CD4-positive, alpha-beta T cell treated with Interleukin-21 for 1 hour (primary cell): ENCODE measurements around the gene TBX3.
A peak's percentile ranks its signal among the peaks of the same experiment; 100 is the strongest.

Experiments
- DNase-seq: peaks from one replicate; pipeline ENCODE4 v3.0.0-alpha.2; 2020

Gene TBX3

DNA sequence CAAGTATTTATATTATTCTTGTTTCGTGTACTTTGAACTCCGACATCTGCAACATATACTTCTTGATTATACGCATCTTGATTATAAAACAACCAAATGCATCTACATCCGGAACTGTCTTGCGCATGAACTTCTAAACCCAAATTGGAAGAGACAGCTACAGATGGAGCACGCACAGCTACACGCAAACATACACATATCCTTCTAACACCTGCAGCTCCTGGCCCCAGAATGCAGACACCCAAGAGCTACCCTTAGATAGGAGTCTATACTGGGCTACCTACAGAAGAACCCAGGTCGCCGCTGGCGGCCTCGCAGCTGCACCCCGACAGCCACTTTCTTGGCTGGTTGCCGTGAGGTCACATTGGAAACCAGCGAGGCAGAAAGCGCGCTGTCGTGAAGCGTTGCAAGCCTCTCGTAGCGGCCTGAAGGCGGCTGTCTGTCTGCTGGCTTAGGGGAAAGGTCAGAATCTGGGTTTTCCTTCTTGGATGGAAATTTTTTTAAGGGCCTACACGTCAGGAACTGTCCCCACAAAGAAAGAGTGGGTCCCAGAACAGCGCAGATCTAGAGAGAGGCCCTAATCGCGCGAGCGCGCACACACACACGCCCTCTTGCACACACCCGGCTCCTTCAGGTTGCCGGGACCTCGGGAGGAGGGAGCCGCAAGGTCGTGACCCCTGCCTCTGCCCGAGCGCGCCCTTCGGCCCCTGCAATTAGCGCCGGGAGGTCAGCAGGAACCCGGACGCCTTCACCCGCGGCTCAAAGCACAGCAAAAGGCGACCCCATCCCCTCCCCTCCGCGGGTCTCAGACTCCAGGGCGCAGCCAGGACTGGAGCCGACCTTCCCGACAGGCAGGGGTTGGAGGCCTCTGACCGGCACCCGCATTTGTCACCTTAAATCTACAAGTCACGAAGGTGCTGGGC is 17.0 kb downstream of the TBX3 start:
- DNase-seq = no peak

DNA sequence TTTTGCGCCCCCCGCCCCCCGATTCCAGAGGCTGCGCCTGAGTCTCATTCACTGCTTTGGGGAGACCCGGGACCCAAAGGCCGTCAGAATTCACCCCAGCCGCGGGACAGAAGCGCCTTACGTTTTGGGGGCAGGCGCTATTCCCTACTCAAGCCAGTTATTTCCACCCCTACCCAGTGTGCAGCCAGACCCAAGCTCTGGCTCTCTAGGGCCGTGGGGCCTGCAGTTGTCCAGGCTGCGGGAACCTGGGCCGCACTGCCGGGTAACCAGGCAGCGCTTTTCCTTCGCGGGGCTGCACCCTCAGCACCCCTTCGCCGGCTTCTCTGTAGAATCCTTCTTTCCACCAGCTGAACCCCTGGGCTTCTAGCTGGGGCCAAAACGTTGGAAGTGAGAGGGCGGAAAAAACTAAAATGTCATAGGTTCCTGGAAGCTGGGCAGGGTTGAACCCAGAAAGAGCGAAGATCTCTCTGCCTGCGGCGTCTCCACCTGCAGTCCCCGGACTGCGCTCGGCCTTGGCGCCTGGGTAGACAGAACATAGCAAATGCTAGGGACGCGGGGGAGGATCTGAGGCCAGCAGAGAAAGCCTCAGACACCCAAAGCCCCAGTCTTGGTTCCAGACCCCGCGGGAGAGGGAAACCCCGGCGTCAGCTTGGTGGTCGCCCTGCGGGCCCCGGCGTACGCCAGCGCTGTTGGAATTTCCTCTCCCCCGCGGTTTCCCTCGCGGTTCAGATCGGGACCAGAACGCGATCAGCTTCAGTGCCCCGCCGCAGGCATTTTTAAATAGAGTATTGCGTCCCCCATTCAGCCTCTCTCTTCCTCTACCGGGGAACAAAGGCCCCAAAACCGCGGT is 18.3 kb downstream of the TBX3 start:
- no peak for DNase-seq

DNA sequence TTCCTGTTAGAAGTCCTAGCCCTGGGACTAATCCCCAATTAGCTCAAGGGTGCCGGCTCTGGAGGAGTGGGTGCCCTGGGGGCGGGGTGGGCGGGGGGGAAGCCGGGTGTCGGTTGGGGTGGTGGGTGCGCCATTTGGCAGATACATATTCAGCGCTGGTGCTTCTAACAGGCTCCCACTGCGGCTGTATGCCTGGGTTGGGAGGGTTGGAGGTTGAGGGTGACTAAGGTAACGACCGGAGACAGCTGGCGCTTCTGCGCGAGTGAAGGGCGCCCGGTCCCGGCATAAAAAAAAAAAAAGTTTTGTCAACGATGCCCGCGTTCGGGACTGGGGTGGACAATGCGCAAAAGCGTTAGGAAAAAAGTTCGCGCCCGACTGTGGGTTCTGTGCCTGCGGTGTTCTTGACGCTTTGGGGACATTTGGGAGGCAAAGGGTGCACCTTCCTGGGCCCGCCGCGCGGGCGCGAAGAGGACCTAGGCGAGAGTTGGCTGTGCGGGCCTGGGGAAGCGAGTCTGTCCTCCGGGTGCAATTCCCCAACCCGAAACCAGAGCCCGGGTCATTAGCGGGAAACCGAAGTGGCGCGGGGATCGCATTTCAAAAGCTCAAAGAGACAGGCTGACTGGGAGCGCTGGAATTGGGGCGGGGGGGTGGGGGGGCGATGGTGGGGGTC is 19.2 kb downstream of the TBX3 start:
- DNase-seq = no peak

DNA sequence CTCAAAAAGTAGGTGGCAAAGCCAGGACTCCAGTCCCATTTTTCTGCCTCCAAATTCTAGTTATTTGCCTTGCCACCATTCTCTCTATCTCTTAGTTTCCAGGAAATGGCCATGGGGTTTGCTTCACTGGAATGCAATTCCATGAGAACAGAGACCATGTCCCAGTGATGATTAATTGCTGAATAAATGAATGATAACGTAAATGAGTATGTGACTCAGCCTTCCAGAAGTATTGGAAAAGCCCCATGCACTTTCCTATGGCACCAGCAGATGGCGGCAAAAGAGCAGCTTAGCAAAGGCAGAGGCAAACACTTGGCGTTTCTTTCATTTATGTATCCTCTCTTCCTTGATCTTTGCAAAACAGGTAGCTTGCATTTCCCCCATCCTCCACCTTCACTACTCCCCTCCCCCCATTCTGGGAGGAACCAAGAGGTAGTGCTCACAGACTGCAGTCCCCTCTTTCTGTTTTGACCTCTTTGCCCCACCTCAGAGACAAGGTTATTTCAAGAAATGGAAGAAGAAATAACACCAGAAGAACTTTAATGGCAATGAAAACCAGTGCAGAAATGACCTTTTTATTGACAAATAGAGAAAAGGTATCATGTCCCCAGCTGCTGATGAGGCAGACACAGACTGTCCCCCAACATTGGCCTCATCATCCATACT is 21.3 kb downstream of the TBX3 start:
- peak; percentile 57 for DNase-seq

DNA sequence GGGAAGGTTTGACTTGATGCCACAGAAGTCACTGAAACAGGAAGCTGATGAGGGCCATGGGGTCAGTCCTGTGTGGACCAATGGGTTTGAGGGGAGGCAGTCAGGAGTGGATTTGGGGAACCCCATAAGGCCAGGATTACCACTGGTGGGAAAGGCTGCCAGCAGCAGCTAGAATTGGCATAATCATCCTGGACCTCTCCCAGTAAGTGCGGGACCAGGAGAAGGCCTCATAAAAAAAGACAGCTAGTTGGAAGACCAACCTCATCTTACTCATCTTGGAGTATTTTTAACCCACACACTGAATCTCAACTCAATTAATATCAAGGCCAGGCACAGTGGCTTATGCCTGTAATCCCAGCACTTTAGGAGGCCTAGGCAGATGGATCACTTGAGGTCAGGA is 22.7 kb downstream of the TBX3 start:
- no peak for DNase-seq

DNA sequence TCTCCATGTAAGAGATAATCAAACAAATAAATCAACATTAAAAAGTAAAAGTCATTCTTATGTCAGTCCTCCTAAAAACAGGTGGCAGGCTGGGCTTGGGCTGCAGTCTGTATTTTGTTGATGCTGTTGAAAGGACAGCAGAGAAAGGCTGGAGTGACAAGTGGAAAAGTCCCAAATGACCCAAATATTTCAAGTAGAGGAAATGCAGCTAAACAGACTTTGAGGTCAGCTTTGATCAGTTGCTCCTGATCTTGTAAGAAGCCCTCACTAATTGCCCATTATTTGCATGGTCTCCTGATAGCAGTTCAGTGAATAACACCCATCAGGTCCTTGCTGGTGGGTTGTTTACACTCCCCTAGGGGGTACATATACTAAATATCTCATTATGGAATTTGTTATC is 24.9 kb downstream of the TBX3 start:
- DNase-seq = no peak

DNA sequence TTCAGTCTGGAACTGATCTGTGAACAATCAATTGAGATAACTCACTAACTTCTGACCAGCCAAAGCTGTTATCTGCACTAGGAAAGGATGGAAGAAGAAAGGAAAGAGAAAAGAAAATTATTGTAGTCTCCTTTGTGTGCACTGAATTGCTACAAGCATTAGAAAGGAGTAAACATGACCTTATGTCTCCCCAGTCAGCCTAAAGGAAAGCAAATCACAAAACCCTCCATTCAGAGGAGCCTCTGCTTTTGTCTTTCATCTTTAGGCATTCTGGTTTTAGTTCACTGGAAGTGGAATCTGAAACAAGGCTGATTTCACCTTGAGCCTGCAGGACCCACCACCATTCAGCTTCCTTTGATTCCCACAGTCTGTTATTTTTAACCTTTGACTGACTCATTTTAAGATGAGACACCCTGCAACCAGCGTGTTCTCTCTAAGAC is 26.0 kb downstream of the TBX3 start:
- DNase-seq = no peak

DNA sequence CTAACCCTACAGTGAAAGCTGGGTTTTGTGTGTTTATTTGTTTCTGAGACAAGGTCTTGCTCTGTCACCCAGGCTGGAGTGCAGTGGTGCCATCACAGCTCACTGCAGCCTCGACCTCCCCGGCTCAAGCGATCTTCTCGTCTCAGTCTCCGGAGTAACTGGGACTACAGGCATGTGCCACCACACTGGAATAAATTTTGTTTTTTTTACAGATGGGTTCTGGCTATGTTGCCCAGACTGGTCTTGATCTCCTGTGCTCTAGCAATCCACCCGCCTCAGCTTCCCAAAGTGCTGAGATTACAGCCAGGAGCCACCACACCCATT is 26.4 kb downstream of the TBX3 start:
- no peak for DNase-seq

DNA sequence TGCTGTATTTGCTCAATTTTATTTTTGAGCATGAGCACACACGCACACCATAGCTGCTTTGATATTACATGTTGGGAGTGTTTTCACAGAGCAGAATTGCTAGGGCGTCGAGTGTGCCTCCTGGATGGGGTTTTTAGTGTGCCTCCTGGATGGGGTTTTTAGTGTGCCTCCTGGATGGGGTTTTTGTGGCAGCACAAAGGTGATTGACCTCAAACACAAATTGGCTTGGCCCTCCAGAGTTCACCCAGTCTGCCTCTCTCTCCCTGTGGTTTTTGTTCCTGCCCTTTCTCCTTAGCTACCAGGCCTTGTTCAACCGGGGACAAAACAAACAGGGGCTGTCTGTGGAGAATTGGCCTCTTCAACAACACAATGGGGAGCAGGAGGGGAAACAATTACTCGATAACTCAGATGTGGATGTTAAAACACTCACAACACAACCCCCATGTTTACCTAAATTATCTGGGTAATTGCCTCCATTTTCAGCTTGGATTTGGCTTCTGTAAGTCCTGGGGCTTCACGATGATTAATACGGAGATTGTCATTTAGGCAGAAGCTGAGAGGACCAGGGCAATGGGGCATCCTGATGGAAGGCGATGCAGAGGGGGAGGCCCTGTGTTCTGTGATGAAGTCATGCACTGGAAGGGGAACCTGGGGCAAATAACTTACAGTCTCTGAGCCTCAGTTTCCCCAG is 26.9 kb downstream of the TBX3 start:
- no peak for DNase-seq

DNA sequence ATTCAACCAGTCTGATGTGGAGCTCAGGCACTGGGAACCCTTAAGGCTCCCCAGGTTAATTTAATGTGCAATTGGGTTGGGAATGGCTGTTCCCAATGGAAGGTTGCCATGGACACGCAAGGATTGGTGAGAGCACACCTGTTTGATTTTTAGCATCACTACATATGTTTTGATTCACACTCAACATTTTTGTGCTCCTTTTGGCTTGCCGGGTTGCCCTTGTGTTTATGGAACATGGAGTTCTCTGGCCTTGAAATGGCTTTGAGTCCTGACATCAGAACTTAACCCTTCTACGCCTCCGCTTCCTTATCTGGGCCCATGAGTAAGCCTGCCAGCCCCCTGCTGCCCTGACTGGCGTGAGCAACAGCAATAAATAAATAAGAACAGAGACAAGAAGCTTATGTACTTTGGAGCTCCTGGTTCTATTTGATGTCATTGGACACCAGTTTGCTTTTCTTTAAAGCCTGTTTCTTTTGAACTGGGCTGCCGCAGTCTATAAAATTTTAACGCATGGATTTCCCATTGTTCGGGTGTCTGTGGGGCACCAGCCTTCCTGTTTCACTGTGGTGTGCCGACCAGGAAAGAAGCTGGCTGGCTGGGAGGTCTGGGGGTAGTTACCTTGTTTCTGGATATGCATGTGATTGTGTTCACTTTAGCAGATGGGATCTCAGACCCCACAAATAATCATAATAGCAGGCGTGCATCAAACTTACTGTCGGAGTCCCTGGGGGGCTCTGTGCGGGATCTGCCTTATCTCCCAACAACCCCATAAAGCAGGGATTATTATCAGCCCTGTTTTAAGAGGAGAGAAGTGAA is 27.8 kb downstream of the TBX3 start:
- DNase-seq = no peak

DNA sequence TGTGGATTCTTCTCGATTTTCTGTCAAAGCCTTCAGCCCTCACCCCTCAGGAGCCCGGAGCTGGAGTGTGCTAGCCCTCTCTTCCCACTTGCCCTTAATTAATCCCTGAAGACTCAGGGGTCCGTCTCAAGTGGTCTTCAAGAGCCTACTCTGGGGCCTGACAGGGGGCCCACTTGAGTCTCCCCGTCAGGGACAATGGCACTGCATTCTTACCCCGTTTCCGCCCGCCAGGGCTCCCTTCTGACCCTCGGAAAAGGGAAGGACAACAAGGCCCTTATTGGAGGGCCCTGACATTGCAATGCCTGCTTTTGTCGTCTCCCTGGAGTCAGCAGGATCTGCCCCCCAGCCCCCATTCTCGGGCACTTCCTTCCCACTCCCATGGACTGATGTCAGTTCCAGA is 34.4 kb downstream of the TBX3 start:
- DNase-seq = no peak

DNA sequence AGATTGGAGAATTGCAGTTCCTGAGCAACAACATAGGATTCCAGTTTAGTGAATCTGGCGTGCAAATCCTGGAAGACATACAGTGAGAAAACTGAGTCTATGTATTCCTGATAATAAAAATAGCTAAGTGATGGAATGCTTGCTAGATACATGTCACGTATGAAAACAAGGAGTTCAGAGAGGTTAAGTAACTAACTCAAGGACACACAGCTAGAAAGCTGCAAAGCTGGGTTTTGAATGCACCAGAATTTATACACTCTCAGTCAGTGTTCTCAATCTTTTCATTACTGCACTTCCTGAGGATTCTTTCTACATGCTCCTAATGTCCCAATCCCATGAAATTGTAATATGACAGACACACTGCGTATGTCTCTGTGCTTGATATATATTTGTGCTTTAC is 35.3 kb downstream of the TBX3 start:
- no peak for DNase-seq

DNA sequence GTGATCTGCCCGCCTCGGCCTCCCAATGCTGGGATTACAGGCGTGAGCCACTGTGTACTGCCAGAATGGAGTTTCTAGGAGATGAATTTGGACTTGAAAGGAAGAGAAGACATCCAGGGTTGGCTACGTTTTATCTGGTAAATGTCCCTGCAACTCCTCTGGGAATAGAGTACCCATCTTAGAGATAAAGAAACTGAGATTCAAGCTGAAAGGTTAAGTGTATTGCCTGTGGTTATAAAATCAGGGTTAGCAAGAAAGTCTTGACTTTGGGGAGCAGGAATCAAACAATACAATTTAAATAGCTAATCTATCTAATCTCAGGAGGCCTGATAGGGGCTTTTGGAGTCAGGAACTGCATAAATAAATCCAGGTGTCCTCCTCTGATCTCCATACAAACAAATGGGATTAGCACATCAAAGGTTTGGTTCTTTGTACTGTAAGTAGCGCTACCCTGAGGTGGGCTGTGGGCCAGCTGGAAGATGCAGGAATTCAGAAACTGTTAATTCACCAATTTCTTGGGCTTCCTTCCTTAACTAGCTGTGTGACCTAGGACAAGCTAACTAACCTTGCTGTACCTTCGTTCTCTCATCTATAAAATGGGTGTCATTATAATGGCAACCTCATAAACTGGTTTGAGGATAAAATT is 45.1 kb downstream of the TBX3 start:
- no peak for DNase-seq

DNA sequence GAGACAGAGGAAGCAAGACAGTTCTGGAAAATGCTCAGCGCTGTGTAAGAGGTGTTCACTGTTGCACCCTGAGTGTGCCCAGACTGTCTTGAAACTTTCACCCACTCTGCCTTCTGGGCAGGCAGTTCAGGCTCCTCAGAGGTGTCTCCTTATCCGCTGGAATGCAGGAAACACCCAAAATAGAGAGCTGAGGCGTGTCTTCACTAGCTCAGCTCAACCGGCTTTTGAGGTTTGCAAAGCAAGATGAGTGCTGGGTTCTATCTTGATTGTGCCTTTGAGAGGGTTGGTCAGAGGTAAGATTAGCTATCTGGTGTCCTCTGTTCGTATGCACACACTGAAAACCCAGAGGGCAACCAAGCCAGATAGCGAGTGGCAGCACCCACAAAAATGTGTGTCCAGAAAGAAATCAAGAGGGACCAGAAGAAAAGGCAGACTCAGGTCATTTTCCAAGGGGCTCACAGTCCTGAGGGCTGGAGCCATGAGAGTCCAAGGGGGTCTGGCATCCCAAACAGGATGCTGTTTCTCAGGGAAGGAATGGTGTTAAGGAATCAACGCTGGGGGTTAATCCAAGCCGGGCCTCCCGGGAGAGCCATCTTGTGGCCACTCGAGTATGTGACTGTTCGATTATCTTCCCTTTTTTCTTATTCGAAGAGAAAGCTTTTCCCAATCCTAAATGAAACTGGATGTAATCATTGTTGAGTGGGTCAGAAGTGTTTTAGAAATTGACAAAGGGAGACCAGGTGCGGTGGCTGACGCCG is 47.1 kb downstream of the TBX3 start:
- DNase-seq = no peak

DNA sequence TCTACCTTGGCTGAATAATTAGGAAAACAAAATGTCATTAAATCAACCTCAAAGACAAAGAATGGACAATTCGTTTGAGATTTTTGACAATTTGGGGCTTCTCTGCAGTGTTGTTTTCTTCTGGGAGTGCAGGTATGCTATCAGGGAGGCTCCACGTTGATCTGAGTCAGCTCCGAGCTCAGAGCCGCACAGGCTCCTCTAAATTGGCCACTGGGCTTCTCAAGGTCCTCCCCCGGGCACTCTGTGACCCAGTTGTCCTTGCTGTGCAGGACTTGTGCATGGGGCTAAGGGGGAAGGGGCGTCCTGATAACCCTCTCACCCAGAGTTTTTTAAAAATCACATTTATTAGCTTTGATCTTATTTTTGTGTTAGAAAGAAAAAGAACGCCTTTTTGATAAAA is 52.7 kb downstream of the TBX3 start:
- no peak for DNase-seq

DNA sequence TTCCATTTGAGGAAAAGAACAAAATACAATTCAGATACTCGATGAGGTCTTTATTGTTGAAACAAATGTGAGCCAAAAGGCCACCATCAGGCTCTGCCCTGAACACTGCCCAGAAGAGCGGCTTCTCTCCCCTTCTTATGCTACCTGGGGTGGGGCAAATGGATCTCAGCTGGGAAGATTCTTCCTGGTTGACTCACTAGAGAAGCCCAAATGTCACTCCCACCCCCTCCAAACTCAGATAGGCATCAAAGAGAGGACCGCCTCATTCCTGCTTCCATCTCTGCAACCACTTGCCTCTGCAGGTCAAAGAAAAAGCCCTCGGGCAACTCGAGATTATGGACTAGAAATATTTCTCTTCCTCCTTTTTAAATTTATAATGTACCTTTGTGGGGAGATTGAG is 55.8 kb downstream of the TBX3 start:
- DNase-seq = no peak

DNA sequence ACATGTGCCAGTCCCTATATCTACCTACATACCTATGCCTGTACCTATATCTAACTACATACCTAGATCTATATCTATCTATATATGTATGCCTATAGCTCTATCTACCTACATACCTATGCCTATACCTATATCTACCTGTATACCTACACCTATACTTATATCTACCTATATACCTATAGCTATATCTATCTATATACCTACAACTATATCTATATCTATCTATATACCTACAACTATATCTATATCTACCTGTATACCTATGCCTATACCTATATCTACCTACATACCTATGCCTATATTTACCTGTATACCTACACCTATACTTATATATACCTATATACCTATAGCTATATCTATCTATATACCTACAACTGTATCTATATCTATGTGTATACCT is 56.6 kb downstream of the TBX3 start:
- no peak for DNase-seq

DNA sequence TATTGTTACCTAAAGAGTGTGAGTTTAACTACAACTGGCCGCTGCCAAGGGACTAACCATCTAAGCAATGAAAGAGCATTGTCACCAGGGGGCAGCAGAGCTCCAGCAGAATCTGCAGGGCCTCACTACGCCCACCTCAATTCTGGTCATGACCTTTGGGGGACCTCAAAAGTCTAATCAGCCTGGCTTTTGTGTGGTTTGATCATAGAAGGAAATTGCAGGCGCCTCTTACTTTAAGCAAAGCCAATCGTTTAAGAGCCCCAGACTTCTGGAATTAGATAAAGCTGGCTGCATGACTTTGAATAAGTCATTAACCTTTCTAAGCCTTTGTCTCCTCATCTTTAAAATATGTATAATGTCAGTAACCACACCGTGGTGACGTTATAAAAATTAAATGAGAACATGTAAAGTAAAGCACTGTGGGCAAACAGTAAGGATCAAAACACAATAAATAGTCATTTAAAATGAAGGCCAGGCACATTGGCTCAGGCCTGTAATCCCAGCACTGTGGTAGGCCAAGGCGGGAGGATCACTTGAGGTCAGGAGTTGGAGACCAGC is 58.6 kb downstream of the TBX3 start:
- peak; percentile 5 for DNase-seq

DNA sequence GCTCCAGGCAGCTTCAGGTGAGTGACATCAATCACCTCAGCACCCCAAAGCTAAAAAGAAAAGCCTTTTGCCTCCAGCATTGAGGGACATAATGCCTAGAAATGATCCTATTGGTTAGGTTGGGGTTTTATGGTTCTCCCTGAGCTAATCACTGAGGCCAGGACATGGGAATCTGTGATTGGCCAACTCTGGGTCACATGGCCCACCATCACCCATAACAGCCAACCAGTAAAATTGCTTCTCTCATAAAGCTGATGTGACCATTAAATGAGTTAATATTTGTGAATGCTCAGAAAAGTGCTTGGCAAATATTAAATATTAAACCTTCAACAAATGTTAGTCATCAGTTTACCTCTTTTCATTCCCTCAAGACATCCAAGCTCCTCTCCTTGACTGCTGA is 60.2 kb downstream of the TBX3 start:
- DNase-seq = no peak
